HAP-1 (cell line): ENCODE results near the gene FOXO1.

Experiments
- DNase-seq, 2 experiments: peaks; one replicate each; pipeline ENCODE4 v3.0.0-alpha.2; 2016 to 2020; ENCODE audit warnings: low spot score in 2 of 2
- H3K27me3 ChIP-seq: fragments of 250-450 bp; sonication (Bioruptor Pico); 2 replicates; pipeline ENCODE4 v1.5.1; 2020; ENCODE audit warnings: low read depth, mild to moderate bottlenecking, moderate library complexity
- H3K36me3 ChIP-seq: fragments of 250-450 bp; sonication (Bioruptor Pico); replicated peaks from 2 replicates; pipeline ENCODE4 v1.5.1; 2020; ENCODE audit warnings: mild to moderate bottlenecking
- H3K4me1 ChIP-seq: fragments of 250-450 bp; sonication (Bioruptor Pico); 2 replicates; pipeline ENCODE4 v1.5.1; 2020; ENCODE audit warnings: mild to moderate bottlenecking
- H3K4me3 ChIP-seq: fragments of 250-450 bp; sonication (Bioruptor Pico); 2 replicates; pipeline ENCODE4 v1.5.1; 2020; ENCODE audit warnings: mild to moderate bottlenecking, moderate library complexity
- H3K9me3 ChIP-seq: fragments of 250-450 bp; sonication (Bioruptor Pico); 2 replicates; pipeline ENCODE4 v1.5.1; 2020; ENCODE audit warnings: mild to moderate bottlenecking, moderate library complexity
- in situ Hi-C: fragments of 300-500 bp; cut with MboI; formaldehyde crosslinking; loops from 3 replicates; pipeline ENCODE4 v1.14.3; 2020; ENCODE audit warnings: low sequenced_read_pairs, inconsistent platforms, mixed read lengths

FOXO1 gene

GRCh38 chr13:40540328-40541044 lies 126.0 kb downstream of the FOXO1 start:
- Histone ChIP-seq H3K36me3 (no peaks in the 10 kb centered on the region), H3K4me1 (peaks cover 11% of the 10 kb centered on the region), H3K27me3 (no peaks in the 10 kb centered on the region), H3K9me3 (no peaks in the 10 kb centered on the region), H3K4me3 (no peak overlapping the region)
- peak; percentile 64 to 77 for DNase-seq
- in situ Hi-C loops: no loop called here

DNA sequence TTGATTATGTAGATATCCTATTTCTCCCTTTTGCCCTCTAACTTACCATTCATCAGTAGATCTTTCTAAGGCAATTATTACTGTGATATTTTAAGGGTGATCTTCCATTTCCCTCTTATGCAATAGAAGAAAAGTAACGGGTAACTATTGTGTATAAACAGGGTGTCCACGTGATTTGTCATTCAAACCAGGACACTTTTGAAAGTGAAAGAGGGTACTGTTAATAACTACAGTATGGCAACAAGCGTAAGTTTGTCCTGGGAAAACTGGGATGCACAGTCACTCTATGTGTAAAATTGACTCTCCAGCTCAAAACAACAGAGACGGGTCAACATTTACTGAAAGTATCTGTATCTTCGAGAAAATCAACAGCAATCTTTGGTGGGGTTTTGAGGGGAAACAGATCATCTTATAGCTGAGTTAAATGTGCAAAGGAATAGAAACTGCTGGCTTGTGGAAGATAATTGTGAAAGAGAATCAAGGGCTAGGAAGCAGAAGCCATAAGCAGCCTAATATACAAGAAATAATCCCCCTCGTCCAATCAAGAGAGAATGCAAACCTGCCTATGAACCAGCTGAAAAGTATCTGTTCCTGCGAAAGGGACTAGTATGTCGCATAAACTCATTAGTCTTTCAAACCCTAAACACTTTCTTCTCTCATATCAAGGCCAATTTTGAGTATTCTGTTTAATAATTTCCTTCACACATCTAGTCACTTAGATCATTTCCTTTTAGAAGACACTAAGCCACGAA lies 126.7 kb downstream of the FOXO1 start:
- Histone ChIP-seq H3K4me1 (peaks cover 11% of the 10 kb centered on the region), H3K4me3 (no peak overlapping the region), H3K36me3 (no peaks in the 10 kb centered on the region), H3K27me3 (no peaks in the 10 kb centered on the region), H3K9me3 (no peaks in the 10 kb centered on the region)
- no peak for DNase-seq
- in situ Hi-C loops: no loop called here

DNA sequence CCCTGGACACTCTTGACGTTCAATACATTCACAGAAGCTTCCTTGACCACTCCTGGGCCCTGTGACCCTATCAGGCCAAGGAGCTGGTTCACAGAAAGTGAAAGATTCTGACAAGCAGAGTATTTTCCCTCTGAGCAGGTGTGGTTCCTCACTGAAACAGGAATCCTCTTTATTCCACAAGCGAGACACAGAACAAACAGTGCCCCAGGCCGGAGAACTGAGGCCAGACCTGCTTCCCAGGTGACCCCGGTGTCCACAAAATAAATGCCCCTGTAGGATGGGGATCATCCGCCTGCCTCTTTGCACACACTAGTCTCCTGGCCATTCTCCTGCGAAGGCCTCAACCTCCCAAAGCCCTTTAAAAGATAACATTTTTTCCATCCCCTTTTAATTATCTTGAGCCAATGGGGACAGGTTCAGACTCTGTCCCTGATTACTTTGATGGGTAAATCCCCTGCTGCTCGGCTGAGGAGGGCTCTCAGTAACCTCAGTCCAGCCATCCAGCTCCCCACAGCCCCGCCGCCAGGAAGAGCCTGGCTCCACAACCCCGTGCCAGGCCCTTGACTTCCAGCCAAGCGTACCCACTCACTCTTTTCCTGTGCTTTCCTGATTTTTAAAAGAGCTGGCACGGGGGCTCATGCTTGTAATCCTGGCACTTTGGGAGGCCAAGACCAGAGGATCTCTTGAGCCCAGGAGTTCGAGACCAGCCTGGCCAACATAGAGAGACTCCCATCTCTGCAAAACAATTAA lies 129.1 kb downstream of the FOXO1 start:
- no peaks in the 10 kb centered on the region for H3K36me3 ChIP-seq
- H3K27me3 ChIP-seq: no peaks in the 10 kb centered on the region
- H3K4me1 ChIP-seq: peaks cover 11% of the 10 kb centered on the region
- no peaks in the 10 kb centered on the region for H3K9me3 ChIP-seq
- H3K4me3 ChIP-seq: no peak overlapping the region
- no peak for DNase-seq
- in situ Hi-C loops: no loop called here

DNA sequence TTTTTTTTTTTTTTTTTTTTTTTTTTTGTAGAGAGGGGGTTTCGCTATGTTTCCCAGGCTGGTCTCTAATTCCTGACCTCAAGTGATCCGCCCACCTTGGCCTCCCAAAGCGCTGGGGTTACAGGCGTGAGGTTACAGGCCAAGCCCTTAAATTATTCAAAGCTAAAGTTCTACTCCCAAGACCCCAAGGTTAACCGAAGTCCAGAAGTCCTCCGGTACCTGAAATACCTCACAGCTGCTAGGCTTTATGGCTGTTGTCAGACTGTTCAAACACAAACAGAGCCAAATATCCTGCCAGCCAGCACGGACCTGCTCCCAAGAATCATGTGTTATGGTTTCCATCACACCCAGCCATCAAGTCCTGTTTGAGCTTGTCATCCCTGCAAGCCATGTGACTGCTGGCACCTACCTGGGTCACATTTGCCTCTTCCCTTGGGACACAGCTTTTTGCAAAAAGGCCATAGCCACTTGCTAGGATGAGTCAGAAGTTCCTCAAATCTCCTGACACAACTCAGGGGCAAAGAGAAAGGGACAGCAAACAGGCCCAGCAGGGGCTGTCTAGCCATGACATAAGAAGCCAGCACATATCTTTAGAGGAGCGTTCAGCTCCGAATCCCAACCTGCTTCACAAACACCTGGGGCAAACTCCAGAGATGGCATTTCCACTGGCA lies 129.9 kb downstream of the FOXO1 start:
- no peaks in the 10 kb centered on the region for H3K9me3 ChIP-seq
- H3K4me1 ChIP-seq: peaks cover 11% of the 10 kb centered on the region
- no peaks in the 10 kb centered on the region for H3K36me3 ChIP-seq
- DNase-seq: no peak
- in situ Hi-C loops: no loop called here
- H3K27me3 ChIP-seq: no peaks in the 10 kb centered on the region
- no peak overlapping the region for H3K4me3 ChIP-seq

GRCh38 chr13:40535345-40535836 lies 131.1 kb downstream of the FOXO1 start:
- in situ Hi-C loops: no loop called here

GRCh38 chr13:40534456-40534855 lies 132.0 kb downstream of the FOXO1 start:
- Histone ChIP-seq H3K27me3 (no peaks in the 10 kb centered on the region), H3K9me3 (no peaks in the 10 kb centered on the region), H3K4me1 (no peaks in the 10 kb centered on the region), H3K36me3 (no peaks in the 10 kb centered on the region; the same call in 1 of the 2 replicates), H3K4me3 (no peak overlapping the region)
- in situ Hi-C loops: no loop called here
- no peak for DNase-seq

More at GRCh38 chr13:40535345-40535836, 131.1 kb downstream of the FOXO1 start:
- peaks cover 6% of the 10 kb centered on the region for H3K4me1 ChIP-seq
- no peak for DNase-seq
- H3K36me3 ChIP-seq: no peaks in the 10 kb centered on the region; the same call in 1 of the 2 replicates
- no peaks in the 10 kb centered on the region for H3K27me3 ChIP-seq
- H3K4me3 ChIP-seq: no peak overlapping the region
- no peaks in the 10 kb centered on the region for H3K9me3 ChIP-seq

DNA sequence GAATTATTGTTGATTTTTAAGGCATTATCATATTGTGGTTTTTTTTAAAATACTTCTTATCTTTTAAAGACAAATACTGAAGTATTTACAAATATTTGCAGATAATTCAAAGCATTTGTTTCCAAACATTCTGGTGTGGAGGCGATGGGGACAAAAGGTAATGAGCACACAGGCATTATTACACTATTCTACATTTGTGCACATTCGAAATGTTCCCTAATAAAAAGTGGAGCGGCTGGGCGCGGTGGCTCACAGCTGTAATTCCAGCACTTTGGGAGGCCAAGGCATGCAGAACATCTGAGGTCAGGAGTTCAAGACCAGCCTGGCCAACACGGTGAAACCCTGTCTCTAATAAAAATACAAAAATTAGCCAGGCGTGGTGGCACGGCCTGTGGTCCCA lies 133.4 kb downstream of the FOXO1 start:
- Histone ChIP-seq H3K27me3 (no peaks in the 10 kb centered on the region), H3K4me1 (no peaks in the 10 kb centered on the region), H3K36me3 (no peaks in the 10 kb centered on the region; the same call in 1 of the 2 replicates), H3K9me3 (no peaks in the 10 kb centered on the region), H3K4me3 (no peak overlapping the region)
- in situ Hi-C loops: no loop called here
- DNase-seq: no peak

- in situ Hi-C loops: no loop called here
- H3K9me3 ChIP-seq: no peaks in the 10 kb centered on the region
- no peaks in the 10 kb centered on the region for H3K4me1 ChIP-seq
- no peak for DNase-seq
- no peaks in the 10 kb centered on the region for H3K27me3 ChIP-seq
- no peak overlapping the region for H3K4me3 ChIP-seq
- H3K36me3 ChIP-seq: no peaks in the 10 kb centered on the region; the same call in 1 of the 2 replicates
These were observed 135.5 kb downstream of the FOXO1 start for GRCh38 chr13:40530961-40531360.

GRCh38 chr13:40528881-40529280 lies 137.6 kb downstream of the FOXO1 start:
- no peaks in the 10 kb centered on the region for H3K9me3 ChIP-seq
- H3K27me3 ChIP-seq: no peaks in the 10 kb centered on the region
- in situ Hi-C loops: no loop called here
- DNase-seq: no peak
- H3K4me1 ChIP-seq: no peaks in the 10 kb centered on the region
- no peaks in the 10 kb centered on the region; the same call in 1 of the 2 replicates for H3K36me3 ChIP-seq
- no peak overlapping the region for H3K4me3 ChIP-seq

DNA sequence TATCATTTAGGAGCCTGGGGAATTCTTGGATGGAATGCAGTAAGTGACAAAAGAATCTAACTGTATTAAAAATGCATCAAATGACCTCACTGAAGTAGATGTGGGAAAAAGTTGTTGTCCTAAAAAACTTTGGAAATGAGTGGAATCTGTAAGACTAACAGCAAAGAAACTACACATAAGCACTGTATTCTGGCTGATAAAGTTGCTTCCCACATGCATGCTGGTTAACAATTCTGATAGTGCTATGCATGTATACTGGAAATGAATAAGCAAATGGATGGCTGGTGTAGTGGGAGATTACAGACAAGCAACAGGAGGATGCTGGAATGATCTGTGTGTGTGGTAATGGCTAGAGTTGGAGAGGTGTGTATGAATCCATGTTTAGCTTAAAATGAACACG lies 138.5 kb downstream of the FOXO1 start:
- DNase-seq: no peak
- H3K4me3 ChIP-seq: no peak overlapping the region
- H3K9me3 ChIP-seq: no peaks in the 10 kb centered on the region
- H3K4me1 ChIP-seq: no peaks in the 10 kb centered on the region
- in situ Hi-C loops: no loop called here
- H3K36me3 ChIP-seq: no peaks in the 10 kb centered on the region; the same call in 1 of the 2 replicates
- no peaks in the 10 kb centered on the region for H3K27me3 ChIP-seq

- H3K4me3 ChIP-seq: no peak overlapping the region
- 0 out of 2 replicates have a peak, but pooled peaks cover 4% of the 10 kb centered on the region for H3K4me1 ChIP-seq
- no peak for DNase-seq
- in situ Hi-C loops: no loop called here
- H3K9me3 ChIP-seq: no peaks in the 10 kb centered on the region
- H3K36me3 ChIP-seq: no peaks in the 10 kb centered on the region
- H3K27me3 ChIP-seq: no peaks in the 10 kb centered on the region
These were observed 144.2 kb downstream of the FOXO1 start for GRCh38 chr13:40522282-40522681.

DNA sequence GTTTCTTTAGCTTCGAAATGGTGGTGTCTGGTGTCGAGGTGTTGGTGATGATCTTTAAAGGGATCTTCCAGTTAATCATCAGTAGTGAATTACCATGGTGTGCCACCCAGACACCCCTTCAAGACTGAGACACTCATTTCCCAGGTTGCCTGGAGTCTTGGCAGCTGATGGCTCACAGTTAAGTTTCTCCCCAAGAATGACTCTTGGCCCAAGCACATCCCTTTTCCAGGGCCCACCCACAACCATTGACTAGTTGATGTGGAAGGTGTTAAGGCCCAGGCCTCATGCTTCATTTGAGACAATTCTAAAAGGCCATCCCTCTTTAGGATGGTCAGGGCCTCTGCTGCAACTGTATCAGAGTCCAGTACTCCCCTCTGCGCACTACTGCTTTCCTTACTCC lies 145.5 kb downstream of the FOXO1 start:
- in situ Hi-C loops: no loop called here
- no peaks in the 10 kb centered on the region for H3K27me3 ChIP-seq
- 0 out of 2 replicates have a peak, but pooled peaks cover 4% of the 10 kb centered on the region for H3K4me1 ChIP-seq
- no peaks in the 10 kb centered on the region for H3K9me3 ChIP-seq
- DNase-seq: no peak
- H3K36me3 ChIP-seq: no peaks in the 10 kb centered on the region
- H3K4me3 ChIP-seq: no peak overlapping the region

DNA sequence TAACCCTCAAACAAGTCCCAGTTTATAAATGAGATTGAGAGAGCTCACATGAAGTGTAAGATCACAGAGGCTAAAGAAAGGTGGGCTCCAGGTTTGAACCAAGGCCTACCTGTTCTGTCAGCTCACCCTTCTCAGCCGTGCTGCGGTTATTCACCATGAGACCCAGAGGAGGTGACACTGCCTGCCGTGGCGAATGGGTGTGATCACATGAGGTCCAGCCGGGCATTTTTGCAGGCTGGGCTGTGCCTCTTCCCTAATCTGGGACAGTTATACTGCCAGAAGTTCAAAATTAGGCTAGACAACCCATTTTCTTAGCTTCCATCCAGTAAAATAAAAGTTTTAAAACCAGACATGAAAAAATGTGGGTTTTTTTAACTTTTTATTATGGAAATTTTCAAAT lies 146.8 kb downstream of the FOXO1 start:
- no peaks in the 10 kb centered on the region for H3K36me3 ChIP-seq
- 0 out of 2 replicates have a peak, but pooled peaks cover 4% of the 10 kb centered on the region for H3K4me1 ChIP-seq
- no peaks in the 10 kb centered on the region for H3K27me3 ChIP-seq
- peak; percentile 11 to 38 for DNase-seq
- no peaks in the 10 kb centered on the region for H3K9me3 ChIP-seq
- no peak overlapping the region for H3K4me3 ChIP-seq
- in situ Hi-C loops: no loop called here
